GM18873 (cell line): ENCODE data around the gene AGBL4.
"Not testable (repeated sequence)": the region's sequence is repeated elsewhere in the genome, so short reads cannot be mapped to it uniquely, and the experiment has no call there.

Source experiments
- ATAC-seq: cut with Tn5 transposase; IDR thresholded peaks from one replicate; pipeline ENCODE4 v1.9.1; 2021; ENCODE audit warnings: mild to moderate bottlenecking, moderate library complexity, moderate number of reproducible peaks; ENCODE audit not compliant: unreplicated experiment, low FRiP score

AGBL4 gene

DNA sequence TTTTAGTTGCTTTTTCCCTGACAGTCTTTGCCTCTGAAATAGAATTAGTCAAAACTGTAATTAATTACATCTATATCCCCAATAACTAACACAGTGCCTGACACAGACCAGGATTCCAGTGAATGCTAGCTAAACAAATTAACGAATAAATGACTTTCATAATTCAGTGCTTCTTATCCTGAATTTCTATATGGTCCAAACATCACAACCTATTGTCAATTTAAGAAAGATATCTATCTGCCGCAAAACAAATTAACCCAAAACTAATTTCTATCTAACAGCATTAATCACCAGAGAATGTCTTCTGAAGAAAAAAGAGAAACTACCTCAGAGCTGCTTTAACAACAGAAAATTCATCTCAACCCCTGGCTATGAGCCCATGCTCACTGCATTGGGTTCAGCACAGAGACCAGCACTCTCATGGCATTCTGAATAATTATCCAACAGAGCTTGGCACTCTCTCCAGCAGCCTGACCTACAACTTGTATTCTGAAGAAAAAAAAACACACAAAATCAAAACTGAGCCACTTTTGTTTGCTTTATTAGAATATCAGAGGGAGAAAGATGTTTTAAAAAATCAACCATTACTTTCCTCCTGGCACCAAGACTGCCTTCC is 699.7 kb downstream of the AGBL4 start:
- ATAC-seq = no peak

DNA sequence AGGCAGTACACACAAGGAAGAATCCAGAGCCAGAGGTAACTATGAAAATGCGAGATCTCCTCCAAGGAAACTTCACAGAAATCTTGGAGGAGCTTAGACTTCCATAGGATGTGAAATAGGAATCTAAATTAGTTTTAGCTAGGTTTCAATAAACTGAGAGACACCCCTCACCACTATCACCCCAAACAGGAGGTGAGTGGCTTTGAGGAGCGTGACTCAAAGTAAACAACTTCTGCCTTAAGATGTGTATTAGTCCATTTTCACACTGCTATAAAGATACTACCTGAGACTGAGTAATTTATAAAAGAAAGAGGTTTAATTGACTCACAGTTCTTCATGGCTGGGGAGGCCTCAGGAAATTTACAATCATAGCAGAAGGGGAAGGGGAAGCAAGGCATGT is 703.3 kb downstream of the AGBL4 start:
- not testable (repeated sequence) for ATAC-seq

GRCh38 chr1:49319426-49319963 is 704.3 kb downstream of the AGBL4 start:
- ATAC-seq = no peak

- ATAC-seq = no peak
Measured at GRCh38 chr1:49318218-49318617, 705.5 kb downstream of the AGBL4 start.

DNA sequence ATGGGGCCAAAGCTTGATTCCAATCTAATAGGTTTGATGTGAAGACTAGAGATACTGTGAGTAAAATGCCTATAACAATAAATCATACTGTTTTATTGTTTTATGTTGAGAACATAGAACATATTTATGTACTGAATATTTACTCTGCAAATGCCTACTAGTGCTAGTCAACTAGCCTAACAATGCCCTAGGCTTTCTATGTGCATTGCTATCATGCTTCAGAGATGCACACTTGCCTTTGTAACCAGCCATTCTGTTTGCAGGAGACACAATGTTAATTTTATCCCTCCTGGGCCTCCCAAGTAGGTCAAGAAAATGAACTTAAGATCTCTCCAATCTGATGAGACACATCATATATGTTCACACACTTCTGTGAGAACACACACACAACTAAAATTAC is 716.3 kb downstream of the AGBL4 start:
- ATAC-seq = no peak

- ATAC-seq = no peak
Measured at GRCh38 chr1:49306507-49307070, 717.2 kb downstream of the AGBL4 start.

GRCh38 chr1:49302400-49302799 is 721.4 kb downstream of the AGBL4 start:
- not testable (repeated sequence) for ATAC-seq

DNA sequence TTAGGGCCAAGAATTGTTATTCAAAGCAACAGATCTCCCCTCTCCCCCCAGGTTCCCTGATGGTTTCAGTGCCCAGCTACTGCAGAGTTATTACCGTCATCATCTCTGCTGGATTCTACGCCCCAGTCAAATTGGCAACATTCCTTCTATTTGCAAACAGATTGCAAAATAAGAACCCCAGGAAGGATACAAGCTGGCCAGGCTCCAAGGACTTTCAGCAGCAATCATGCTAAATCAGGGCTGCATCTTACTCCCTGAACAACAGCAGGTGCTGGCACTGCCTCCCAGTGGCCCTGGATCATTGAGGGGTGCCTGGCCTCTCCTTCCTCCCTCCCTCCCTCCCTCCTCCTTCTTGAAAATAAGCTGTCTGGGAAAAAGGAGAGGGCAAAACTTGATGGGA is 725.5 kb downstream of the AGBL4 start:
- no peak for ATAC-seq

DNA sequence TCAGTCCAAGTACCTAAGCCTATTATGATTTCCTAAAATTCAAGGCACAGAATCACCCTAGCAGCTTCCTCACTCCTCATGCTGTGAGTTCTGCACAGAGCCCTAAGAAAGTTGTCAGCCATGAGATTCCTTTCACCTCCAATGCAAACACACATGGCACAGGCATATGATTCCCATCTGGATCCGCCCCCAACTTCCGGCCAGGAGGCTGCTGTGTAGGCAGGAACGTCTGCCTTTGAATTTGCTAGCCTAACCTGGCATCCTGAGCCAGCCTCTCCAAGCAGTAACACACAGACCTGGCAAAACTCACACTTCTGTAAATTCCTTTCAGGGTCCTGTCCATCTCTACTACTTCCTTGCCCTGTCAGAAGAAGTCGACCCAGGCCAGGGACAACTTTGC is 726.0 kb downstream of the AGBL4 start:
- ATAC-seq = no peak

- ATAC-seq = no peak
Measured at GRCh38 chr1:49294539-49294938, 729.2 kb downstream of the AGBL4 start.

GRCh38 chr1:49293016-49293415 is 730.7 kb downstream of the AGBL4 start:
- ATAC-seq = no peak

- ATAC-seq = not testable (repeated sequence)
Measured at GRCh38 chr1:49257211-49258049, 766.3 kb downstream of the AGBL4 start.

DNA sequence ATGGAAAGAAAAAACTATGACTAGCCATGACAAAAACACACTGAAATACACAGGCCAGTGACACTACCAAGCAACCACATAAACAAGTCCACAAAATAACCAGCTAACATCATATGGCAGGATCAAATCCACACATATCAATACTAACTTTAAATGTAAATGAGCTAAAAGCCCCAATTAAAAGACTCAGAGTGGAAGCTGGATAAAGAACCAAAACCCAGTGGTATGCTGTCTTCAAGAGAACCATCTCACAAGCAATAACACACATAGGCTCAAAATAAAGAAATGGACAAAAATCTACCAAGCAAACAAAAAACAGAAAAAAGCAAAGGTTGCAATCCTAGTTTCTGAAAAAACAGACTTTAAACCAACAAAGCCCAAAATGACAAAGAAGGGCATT is 770.8 kb downstream of the AGBL4 start:
- ATAC-seq = no peak

- no peak for ATAC-seq
Measured at GRCh38 chr1:49251019-49251784, 772.6 kb downstream of the AGBL4 start.

DNA sequence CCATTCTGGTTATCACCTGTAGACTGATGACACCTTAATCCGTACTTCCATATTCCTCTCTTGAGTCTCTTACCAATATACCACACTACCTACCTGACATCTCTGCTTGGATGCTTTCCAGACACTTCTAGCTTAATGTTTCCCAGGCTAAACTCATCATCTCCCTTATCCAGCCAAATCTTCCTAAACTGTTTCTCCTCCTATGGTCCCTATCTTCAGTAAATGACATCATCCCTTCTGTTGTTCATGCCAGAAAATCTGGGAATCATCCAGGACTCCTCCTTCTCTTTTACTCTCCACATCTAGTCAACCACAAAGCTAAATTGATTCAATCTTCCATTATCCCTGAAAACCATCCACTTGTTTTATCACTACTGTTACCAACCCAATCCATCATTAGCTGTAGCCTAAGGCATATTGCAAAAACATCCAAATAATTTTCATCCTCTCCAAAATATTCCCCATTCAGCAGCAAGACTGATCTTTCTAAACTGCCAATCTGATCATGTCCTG is 783.0 kb downstream of the AGBL4 start:
- no peak for ATAC-seq

DNA sequence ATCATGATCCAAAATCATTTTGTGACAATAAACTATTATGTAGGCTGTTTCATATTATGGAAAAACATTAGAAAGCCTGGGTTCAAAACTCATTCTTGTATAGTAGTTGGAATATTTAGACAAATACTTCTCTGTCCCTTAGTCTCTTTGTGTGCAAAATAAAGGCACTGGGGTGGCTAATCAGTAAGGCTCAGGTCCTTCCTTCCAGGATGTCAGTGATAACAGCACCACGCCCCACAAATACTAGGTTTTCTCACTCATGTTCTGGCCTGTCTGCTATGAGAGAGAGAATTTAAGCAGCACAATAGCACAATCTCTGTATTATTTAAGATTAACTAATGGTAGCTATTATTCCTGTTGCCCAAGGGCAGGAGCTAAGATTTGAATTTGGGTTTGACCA is 788.8 kb downstream of the AGBL4 start:
- ATAC-seq = no peak

DNA sequence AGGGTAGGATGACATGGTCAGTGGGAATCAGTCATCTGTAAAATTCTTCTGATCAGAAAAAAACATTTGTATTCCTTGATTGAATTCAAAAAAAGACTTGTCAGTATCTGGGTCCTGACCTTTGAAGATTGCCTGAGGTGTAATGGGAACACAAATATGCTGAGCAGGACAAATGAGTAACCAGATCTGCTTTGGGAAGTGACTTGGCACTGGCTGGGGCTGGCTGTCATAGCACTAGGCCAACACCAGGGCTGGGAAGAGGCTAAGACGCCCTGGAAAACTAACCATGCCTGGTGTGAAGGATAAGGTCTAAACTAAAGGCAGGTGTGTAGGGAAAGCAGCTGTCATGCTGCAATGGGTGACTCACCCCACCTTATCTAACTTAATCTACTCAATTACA is 794.2 kb downstream of the AGBL4 start:
- no peak for ATAC-seq

- no peak for ATAC-seq
Measured at GRCh38 chr1:49226758-49227157, 797.0 kb downstream of the AGBL4 start.

- no peak for ATAC-seq
Measured at GRCh38 chr1:49225464-49225863, 798.3 kb downstream of the AGBL4 start.

GRCh38 chr1:49213301-49213700 is 810.5 kb downstream of the AGBL4 start:
- no peak for ATAC-seq

GRCh38 chr1:49208712-49209111 is 815.0 kb downstream of the AGBL4 start:
- no peak for ATAC-seq
